ENCODE data around the gene EDN1.
"Not testable (repeated sequence)": the region's sequence is repeated elsewhere in the genome, so short reads cannot be mapped to it uniquely, and the experiment has no call there.

Gene EDN1

GRCh38 chr6:12295558-12296254, 5.5 kb downstream of the EDN1 start:
- DNase-seq = no peak

GRCh38 chr6:12296255-12296573, 6.1 kb downstream of the EDN1 start:
- DNase-seq = no peak

GRCh38 chr6:12296604-12297003, 6.4 kb downstream of the EDN1 start:
- DNase-seq = no peak

- DNase-seq = no peak
Measured at GRCh38 chr6:12297363-12298016, 7.3 kb downstream of the EDN1 start.

- DNase-seq = no peak
Measured at GRCh38 chr6:12298017-12298978, 8.1 kb downstream of the EDN1 start.

- DNase-seq = no peak
Measured at GRCh38 chr6:12298995-12299394, 8.8 kb downstream of the EDN1 start.

GRCh38 chr6:12301018-12301417, 10.9 kb downstream of the EDN1 start:
- no peak for DNase-seq

- DNase-seq = no peak
Measured at GRCh38 chr6:12304487-12304886, 14.3 kb downstream of the EDN1 start.

GRCh38 chr6:12309070-12309469, 18.9 kb downstream of the EDN1 start:
- no peak for DNase-seq

GRCh38 chr6:12311106-12311505, 20.9 kb downstream of the EDN1 start:
- DNase-seq = no peak

GRCh38 chr6:12312736-12313135, 22.6 kb downstream of the EDN1 start:
- no peak for DNase-seq

- no peak for DNase-seq
Measured at GRCh38 chr6:12313306-12313991, 23.3 kb downstream of the EDN1 start.

GRCh38 chr6:12313992-12314589, 23.9 kb downstream of the EDN1 start:
- DNase-seq = no peak

GRCh38 chr6:12314751-12315150, 24.6 kb downstream of the EDN1 start:
- no peak for DNase-seq

GRCh38 chr6:12315292-12316081, 25.3 kb downstream of the EDN1 start:
- DNase-seq = no peak

GRCh38 chr6:12318749-12319148, 28.6 kb downstream of the EDN1 start:
- DNase-seq = no peak

GRCh38 chr6:12320074-12320473, 29.9 kb downstream of the EDN1 start:
- not testable (repeated sequence) for DNase-seq

- no peak for DNase-seq
Measured at GRCh38 chr6:12324099-12324498, 33.9 kb downstream of the EDN1 start.

- DNase-seq = no peak
Measured at GRCh38 chr6:12324748-12325147, 34.6 kb downstream of the EDN1 start.

- DNase-seq = no peak
Measured at GRCh38 chr6:12325872-12326271, 35.7 kb downstream of the EDN1 start.

- DNase-seq = no peak
Measured at GRCh38 chr6:12327391-12327790, 37.2 kb downstream of the EDN1 start.

GRCh38 chr6:12327988-12328387, 37.8 kb downstream of the EDN1 start:
- DNase-seq = no peak
